ENCODE data around the gene RNF220. TPM values are rescaled to one million over a fixed set of nuclear protein-coding genes. Genes with fewer than 3 reads are reported as not detected.

Gene RNF220
- total and polyA plus RNA-seq, 2 donors (not counting 3 experiments of a cell fraction or from before 2014, with no cell fraction given), result 62.7 to 66.6 TPM

GRCh38 chr1:44415013-44415412 is 10.0 kb downstream of the RNF220 start:
- Histone ChIP-seq H3K9me1 (replicated peaks; ENCODE audit: control insufficient read depth, extremely low read depth, insufficient read depth, low read length) (no peaks in the 10 kb centered on the region), H3K27me3 (ENCODE audit: control insufficient read depth in 2 of 2, insufficient read depth in 2 of 2, low read length in 2 of 2) (peaks cover 76 to 97% of the 10 kb centered on the region in 2 experiments), H4K20me1 (replicated peaks; ENCODE audit: control insufficient read depth, extremely low read depth, insufficient read depth, low read length) (no peaks in the 10 kb centered on the region), H3K9ac (replicated peaks; ENCODE audit: extremely low read depth, insufficient read depth, low read length) (no peak overlapping the region), H2AFZ (ENCODE audit: low read depth, low read length) (no peak overlapping the region), H3K36me3 (ENCODE audit: control insufficient read depth in 2 of 2, extremely low read depth in 1 of 2, insufficient read depth in 2 of 2, low read length in 2 of 2) (no peaks in the 10 kb centered on the region), H3K4me3 (replicated peaks in 1 of 3; ENCODE audit: insufficient read depth in 1 of 3, low read depth in 1 of 3, low read length in 3 of 3) (no peak overlapping the region), H3K4me2 (ENCODE audit: insufficient read depth, low read length) (no peak overlapping the region), H3K27ac (ENCODE audit: insufficient read depth, low read depth, low read length) (no peak overlapping the region), H3K79me2 (ENCODE audit: control insufficient read depth, insufficient read depth, low read length) (no peaks in the 10 kb centered on the region), H3K4me1 (ENCODE audit: control insufficient read depth, extremely low read depth, insufficient read depth, low read length) (peaks cover 3% of the 10 kb centered on the region), H3K9me3 (replicated peaks; ENCODE audit: control insufficient read depth, insufficient read depth, low read length) (no peaks in the 10 kb centered on the region)
- DNase-seq (ENCODE audit: low read depth, low spot score) (no peak), FAIRE-seq (no peak)
- CTCF ChIA-PET, result no interaction called here
- dilution Hi-C loops (cut with MboI; ENCODE audit: extremely low pct_ligation_motif_present, low sequenced_read_pairs), result no loop called here
- TF ChIP-seq JUN (IDR thresholded peaks at IDR 0.05; ENCODE audit: borderline replicate concordance, insufficient read depth, insufficient read length, low read depth), result no peak
- TF ChIP-seq GATA2 (IDR thresholded peaks at IDR 0.05; ENCODE audit: insufficient read depth, insufficient read length, low read depth, low read length), result no peak
- TF ChIP-seq MYC (IDR thresholded peaks at IDR 0.05; ENCODE audit: low read depth, low read length), result no peak
- TF ChIP-seq CTCF (IDR thresholded peaks at IDR 0.05; ENCODE audit: extremely low read depth in 1 of 2, insufficient read depth in 1 of 2, low read depth in 1 of 2, low read length in 2 of 2), result no peak
- TF ChIP-seq MAX (IDR thresholded peaks at IDR 0.05; ENCODE audit: insufficient read depth, insufficient read length), result no peak
- TF ChIP-seq POLR2AphosphoS5 (IDR thresholded peaks at IDR 0.05; ENCODE audit: insufficient read depth, low read depth, low read length), result no peak
- TF ChIP-seq EZH2 (IDR thresholded peaks at IDR 0.05; ENCODE audit: borderline replicate concordance, low read depth, low read length, severe bottlenecking), result no peak
- TF ChIP-seq POLR2A (IDR thresholded peaks at IDR 0.05; ENCODE audit: low read depth, low read length), result no peak
- TF ChIP-seq FOS (IDR thresholded peaks at IDR 0.05; ENCODE audit: borderline replicate concordance, insufficient read depth, low read length), result no peak
- no TSS peak for BruUV-seq (replicated peaks)
- POLR2A ChIA-PET, result no interaction called here
- intact Hi-C loops (cut with micrococcal nuclease), result no loop called here
